Fibroblast of villous mesenchyme (primary cell): ENCODE results near the gene SULT1C3. TPM values are rescaled to one million over a fixed set of nuclear protein-coding genes. Genes with fewer than 3 reads are reported as not detected.

ENCODE experiments used
- DNase-seq: peaks from one replicate; pipeline ENCODE4 v3.0.0-alpha.2; 2010; ENCODE audit warnings: low read depth
- H3K4me3 ChIP-seq: 2 replicates; pipeline ENCODE4 v1.5.1; 2011; ENCODE audit warnings: low read depth, mild to moderate bottlenecking, low read length
- CTCF ChIP-seq: IDR thresholded peaks from 2 replicates; pipeline ENCODE4 v1.5.1; 2012; ENCODE audit warnings: low read depth, mild to moderate bottlenecking, low read length; ENCODE audit not compliant: insufficient read depth
- total RNA-seq: library from RNA; depleted of rRNA; stranded (reverse); fragments of >200 nt; gene quantifications from 2 replicates; pipeline ENCODE4 v1.2.3, GENCODE V29; 2012

Gene SULT1C3
- total RNA-seq, 1 donor: not detected

GRCh38 chr2:108288534-108289106 is 48.9 kb downstream of the SULT1C3 start, which contains the start of gene SULT1C2:
Gene SULT1C2, plus strand, starts transcription at chr2:108288895. Its CDS starts 4,773 bp downstream, at chr2:108293668.
- no peak for TF ChIP-seq CTCF
- no peak for DNase-seq
- no peak within 1 kb of the TSS for H3K4me3 ChIP-seq

- TF ChIP-seq CTCF: no peak
- DNase-seq: no peak
- no peak overlapping the region for H3K4me3 ChIP-seq
Measured at GRCh38 chr2:108293850-108294249, 54.1 kb downstream of the SULT1C3 start.

DNA sequence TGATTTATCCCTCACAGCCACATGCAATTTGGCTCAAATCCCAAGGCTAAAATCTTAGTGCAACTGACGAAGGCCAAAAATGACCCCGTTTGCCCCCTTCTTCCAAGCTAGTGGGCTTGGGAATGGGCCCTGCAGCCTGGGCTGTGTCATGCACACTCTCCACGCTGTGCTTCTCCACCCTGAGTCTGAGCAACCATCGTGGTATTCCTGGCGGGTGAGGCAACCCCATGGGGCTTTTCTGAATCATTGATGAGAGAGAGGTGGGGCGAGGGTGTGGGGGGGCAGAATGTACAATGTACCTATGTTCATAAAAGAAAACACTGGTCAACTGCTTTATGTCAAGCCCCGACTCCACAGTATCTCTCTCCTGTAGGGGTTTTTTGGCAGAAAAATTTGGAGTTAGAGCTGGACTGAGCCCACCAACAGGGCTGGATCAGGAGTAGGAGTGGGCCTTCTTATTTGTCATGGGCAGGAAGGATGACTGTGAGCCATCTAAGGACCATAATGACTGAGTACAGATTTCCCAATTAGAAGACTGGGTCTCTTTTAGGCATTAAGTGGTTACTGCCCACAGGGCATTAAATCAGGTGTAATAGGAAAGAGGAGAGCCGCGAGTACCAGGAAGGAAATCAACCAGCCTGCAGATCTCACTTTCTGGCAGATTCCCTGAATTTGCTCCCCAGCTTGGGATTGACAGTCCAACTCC is 57.8 kb downstream of the SULT1C3 start:
- TF ChIP-seq CTCF: no peak
- DNase-seq: peak; percentile 29
- H3K4me3 ChIP-seq: no peak overlapping the region

DNA sequence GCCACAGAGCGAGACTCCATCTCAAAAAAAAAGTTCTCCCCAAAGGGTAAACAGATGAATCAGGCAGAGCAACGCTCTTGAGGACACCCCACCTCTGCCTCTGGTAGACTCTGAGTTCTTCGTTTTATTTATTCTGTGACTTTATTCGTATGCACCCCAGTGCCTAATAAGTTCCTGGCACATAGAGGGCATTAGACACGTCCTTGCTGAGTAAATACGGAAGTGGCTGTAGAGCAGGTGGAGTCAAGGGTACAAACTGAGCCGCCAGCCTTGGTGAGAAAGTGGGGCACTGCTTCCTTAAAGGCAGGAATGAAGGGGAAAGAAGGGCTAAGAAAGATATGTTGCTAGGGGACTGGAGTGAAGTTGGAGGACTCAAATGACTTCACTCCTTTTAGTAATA is 61.8 kb downstream of the SULT1C3 start:
- TF ChIP-seq CTCF: no peak
- DNase-seq: no peak
- no peak overlapping the region for H3K4me3 ChIP-seq

GRCh38 chr2:108304975-108305374 is 65.2 kb downstream of the SULT1C3 start:
- no peak for DNase-seq
- H3K4me3 ChIP-seq: no peak overlapping the region
- no peak for TF ChIP-seq CTCF

- no peak for TF ChIP-seq CTCF
- no peak overlapping the region for H3K4me3 ChIP-seq
- no peak for DNase-seq
Measured at GRCh38 chr2:108305901-108306300, 66.1 kb downstream of the SULT1C3 start.
